Activated gamma-delta T cell treated with Interleukin-2 at 50 U/mL for 16 hours (primary cell): ENCODE results near the gene GRID1.
"Not testable (repeated sequence)": the region's sequence is repeated elsewhere in the genome, so short reads cannot be mapped to it uniquely, and the experiment has no call there.

ENCODE experiments used
- DNase-seq: peaks from one replicate; pipeline ENCODE4 v3.0.0-alpha.2; 2020

The GRID1 gene

DNA sequence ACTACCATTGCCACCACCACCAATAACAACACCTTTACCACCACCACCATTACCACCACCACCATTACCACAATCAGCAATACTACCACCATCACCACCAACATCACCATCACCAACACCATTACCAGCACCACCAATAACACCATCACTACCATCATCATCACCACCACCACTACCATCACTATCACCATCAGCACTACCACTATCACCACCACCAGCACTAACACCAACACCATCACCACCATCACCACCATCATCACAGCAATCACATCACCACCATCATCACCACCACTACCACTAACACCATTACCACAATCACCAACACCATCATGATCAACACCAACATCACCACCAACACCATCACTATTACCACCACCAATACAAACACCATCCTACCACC lies 249.5 kb downstream of the GRID1 start:
- no peak for DNase-seq

DNA sequence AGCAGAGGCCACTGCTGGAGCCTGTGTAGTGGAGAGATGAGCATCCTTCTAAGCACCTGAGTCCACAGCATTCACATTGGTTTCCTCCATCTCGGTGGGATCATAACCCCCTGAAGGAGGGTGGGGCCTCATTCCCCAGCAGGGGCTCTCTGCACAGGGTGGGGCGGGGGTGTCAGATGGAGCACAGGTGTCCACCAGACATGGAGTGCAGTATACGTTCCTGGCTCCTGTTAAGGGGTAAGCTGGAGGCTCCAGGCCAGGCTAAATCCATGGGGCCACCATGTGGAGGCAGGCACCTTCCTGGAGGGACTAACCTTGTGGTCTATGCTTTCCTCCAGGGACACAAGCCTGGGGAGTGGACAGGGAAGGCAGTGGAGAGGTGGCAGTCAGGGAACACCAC lies 252.6 kb downstream of the GRID1 start:
- no peak for DNase-seq

DNA sequence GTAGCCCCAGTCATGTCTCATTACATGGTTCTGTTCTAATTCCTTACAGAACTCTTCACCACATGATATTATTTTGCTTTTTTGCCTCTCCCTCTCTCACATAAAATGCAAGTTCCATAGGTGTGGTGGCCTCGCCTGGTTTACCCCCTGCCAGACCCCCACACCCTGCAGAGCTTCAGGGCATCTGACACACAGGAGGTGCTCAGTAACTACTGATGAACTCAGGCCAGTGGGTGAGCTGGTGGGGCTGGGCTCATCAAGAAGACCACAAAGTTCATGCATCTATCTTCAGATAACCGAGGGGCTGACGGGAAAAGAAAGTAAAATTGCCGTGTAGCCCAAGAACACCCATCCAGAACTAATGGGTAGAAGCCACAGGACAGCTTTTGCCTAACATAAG lies 253.1 kb downstream of the GRID1 start:
- no peak for DNase-seq

DNA sequence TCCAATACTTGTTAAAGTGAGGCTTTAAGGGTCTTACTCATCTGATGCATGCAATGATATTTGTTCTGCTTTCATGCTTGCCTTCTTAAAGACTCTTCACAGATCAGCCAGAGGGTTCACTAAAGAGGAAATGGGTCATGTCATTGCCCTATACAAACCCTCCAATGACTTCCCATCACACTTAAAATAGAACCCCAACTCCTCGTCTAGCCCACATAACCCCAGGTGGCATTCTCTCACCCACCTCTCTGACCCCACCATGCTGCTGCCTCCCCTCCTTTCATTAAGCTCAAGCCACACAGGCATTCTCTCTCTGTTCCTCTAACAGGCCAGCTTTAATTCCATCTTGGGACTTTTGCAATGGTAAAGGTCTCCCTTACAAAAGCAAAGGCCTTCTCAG lies 253.6 kb downstream of the GRID1 start:
- DNase-seq = no peak

DNA sequence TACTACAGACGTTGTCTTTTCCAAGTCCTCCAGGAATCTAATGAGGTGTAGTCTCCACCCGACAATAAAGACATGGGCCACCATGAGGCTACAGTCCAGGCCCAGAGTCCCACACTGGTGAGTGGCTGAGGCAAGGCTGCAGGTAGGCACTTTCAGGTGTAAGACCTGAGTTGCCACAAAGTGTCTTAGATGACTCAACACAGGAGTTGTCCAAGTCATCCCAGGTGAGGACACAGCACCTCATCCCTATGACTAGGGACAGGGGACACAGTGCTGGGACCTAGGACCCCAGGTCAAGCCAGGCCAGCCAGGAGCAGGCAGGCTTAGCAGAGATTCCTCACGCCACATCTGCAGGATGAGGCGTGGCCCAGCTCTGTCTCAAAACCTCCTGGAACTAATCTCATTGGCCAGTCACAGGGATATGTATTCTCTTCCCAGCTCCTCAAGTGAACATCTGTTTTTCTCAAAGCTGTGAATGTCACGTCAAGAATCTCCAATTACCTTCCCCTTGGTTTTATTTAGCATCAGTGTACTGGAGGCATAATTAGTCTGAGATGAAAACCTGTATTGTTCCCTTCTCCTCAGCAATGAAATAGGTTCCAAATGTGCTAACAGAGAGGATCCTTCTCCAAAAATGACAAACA lies 254.6 kb downstream of the GRID1 start:
- no peak for DNase-seq

DNA sequence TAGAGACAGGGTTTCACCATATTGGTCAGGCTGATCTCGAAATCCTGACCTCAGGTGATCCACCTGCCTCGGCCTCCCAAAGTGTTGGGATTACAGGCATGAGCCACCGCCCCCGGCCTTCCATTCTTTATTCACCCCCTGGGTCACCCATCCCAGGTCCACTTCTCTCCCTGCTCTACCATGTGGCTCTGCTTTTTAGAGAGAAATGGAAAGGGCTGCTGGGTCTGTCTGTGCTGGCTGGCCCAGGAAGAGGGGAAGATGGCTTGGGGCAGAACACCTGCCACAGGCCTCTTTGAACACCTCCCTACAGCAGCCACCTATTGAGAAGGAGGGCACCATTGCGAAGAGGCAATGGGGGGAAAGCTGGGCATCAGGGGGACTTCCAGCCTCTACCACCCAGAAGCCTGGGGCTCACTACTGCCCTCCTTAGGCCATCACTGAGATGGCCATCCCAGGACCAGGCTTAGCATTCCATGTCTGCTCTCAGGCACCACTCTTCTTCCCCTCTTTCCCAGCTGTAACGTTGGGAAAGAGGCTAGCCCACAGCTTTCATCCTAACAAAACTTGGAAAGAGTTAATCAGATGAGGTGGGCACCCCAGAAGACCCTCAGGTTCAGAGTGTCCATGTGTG lies 256.3 kb downstream of the GRID1 start:
- DNase-seq = no peak

DNA sequence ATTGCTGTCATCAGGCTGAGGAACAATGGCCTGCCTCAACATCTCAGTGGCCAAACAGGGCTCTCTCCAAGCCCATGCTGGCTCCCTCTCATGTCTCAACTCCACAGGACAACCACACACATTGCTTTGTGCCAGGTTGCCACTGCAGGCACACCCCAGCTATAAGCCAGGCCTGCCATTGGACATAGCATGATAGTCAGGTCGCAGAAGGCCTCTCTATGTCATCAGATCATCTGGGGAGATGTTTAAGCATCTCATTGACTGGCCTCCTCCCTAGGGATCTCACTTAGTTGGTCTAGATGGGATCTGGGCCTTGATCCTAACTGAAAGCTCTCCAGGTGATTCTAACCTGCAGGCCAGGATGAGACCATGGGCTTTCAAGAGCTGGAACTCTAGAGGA lies 257.2 kb downstream of the GRID1 start:
- no peak for DNase-seq

DNA sequence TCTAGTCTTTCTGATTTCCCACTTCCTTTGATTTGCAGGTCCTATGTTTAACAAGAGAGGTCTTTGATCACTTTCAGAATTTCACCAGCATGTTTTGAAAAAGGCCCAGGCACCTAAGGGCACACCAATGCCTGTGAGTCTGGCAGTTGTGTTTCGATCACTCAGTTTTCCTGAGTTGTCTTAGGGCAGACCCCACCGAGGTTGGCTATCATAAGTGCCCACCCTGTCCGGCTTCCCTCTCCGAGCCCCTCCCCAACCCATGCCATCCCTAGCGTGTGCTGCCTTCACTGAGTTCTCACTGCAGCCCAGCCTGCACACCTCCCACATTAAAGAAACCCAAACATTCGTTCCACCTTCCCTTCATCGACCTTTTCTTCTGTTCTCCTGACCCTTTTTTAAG lies 257.9 kb downstream of the GRID1 start:
- DNase-seq = no peak

DNA sequence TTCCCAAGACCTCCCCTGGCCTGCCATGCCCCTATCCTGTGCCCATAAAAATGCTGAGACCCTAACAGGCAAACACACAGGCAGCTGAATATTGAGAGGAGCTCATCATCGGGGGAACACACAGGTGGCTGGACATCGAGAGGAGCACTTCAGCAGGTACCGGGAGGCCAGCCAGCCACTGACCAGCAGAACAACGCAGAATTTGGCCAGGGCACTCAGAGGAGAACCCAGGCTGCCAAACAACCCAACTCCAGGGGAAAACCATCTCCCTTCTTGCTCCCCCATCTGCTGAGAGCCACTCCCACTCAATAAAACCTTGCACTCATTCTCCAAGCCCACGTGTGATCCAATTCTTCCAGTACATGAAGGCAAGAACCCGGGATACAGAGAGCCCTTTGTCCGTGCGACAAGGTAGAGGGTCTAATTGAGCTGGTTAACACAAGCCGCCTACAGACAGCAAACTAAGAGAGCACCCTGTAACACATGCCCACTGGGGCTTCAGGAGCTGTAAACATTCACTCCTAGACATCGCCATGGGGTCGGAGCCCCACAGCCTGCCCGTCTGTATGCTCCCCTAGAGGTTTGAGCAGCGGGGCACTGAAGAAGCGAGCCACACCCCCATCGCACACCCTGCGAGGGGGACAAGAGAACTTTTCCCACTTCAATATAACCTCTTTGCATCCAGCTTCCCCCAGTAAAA lies 258.8 kb downstream of the GRID1 start:
- not testable (repeated sequence) for DNase-seq

DNA sequence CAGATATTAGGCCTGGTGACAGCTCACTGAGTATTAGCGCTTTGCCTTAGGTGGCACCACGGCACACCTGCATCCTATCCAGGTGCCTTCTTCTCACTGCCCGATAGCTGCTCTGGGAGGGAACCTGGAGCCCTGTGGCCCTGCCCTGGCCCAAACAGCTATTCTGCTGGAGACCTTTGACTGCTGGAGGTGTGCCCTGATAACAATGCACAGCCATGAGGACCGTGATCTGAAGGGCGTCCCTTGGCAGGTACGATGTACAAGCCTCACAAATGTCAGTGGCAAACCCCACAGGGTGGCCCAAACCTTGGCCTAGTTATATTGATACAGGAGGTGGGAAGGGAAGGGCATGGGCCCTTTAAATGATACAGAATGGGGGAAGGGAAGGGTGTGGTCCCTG lies 259.5 kb downstream of the GRID1 start:
- no peak for DNase-seq

DNA sequence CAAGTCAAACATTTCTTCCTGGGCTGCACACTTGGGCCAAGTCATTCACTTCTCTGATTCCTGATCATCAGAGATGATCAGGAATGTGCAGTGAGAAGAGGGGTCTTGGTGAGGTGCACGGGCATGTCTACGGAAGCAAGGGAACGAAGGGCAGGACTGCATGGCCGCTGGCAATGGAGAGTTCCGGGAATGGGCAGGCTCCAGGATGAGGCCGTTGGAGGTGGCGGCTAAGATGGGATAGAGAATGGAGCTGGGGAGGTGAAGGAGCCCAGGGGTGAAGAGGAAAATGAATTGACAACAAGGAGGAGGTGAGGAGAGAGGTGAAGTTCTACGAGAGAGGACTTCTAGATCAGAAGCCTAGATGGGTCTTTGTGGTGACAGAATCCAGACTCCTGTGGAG lies 260.0 kb downstream of the GRID1 start:
- DNase-seq = no peak

DNA sequence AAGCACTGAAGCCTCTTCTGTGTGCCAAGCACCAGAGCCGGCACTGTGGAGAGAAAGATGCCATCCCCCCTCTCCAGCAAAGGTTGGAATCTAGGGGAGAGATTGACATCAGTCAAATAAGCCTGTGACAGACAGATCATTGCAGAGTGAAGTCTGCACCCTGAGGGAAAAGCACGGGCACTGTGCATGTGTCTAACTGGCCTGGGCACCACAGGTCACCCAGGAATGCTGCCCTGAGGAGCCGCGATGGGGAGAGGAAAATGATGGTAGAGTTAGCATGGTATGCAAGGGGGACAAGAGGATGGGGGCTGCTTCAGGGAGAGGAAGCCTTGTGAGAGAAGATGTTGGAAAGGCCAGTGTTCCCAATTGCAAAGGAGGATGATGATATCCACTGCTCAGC lies 261.0 kb downstream of the GRID1 start:
- DNase-seq = no peak

DNA sequence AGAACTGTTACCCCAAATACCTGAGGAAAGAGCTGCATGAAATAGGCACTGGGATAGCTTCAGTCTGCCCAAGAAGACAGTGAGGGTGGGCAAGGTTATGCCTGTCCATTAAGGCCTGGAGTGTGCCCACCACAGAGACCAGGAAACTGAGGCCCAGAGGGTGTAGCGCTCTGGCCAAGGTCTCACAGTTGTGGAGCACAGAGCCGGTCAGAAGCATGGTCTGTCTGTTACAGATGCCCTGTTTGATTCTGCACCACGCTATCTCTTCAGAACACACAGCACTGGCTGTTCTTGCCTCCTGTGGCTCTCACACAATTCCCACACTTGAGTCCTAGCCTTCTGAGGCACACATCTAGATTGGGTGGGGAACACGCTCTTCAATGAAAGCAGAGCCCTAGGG lies 261.4 kb downstream of the GRID1 start:
- DNase-seq = no peak

DNA sequence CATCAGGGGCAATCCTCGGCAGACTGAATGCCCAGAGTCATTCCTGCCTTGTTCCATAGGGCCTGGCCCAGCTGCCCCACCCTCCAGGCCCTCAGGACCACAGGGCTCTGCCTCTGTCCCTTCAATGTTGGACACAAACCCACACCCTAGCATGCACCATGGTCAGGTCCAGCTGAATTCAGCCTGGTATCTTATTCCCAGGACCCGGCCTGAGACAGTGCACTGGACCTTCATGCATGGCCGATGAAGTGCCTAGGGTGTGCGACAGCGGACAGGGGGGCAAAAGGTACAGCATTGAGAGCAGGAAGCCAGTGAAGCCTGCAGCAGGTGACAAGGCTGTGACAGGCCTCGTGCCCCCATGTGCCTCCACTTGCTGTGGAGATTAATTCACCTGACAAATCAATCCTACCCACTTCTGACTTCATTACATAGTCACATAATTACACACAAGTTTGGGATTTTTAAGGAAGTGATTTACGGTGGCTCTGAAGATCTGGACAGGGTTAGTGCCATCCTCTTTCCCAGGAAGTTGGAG lies 261.9 kb downstream of the GRID1 start:
- no peak for DNase-seq

DNA sequence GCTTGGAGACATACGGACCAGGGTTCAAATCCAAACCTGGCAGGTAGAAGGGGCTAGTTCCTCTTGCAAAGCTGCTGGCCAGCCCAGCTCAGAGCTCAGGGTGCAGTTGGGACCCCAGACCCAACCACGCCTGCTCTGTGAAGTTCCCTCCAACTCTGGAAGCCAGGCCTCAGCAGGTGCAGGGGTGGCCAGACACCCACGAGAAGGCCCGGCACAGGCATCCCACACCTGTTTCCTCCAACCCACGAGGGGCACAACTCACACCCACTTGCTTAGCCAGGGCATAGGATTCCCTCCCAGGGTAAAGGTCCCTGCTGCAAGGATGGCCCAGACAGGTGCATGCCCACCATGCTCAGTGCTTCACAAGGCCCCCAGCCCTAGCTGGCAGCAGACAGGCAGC lies 262.4 kb downstream of the GRID1 start:
- no peak for DNase-seq

DNA sequence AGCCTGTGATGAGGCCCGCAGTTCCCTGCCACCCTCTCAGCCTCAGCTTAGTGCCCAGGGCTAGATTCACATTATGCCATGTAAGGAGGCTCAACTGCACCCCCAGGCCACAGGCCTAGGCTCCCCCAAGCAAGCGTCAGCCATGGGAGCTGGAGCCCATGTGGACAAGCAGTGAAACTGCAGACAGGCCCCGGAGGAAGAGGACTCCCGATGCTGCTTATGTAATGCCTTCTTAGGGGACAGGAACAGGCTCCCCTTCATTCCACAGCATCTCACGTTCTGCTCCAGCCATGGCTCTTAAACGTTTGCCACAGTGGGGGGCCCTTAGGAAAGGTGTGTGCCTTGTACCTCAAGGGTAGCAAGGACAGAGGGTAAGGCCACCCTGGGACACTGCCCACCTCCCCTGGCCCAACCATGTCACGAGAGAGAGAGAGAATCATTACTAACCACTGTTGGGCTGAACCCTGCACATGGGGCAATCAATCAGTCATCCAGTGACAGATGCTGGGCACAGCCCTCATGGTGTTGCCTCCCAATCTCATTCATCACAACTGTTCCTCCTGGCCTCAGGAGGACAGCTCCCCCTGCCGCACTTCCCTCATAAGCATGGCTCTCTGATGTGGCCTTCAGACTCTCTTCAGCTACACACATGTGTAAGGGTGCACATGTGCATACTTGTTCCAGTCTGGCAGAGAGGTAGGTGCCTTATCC lies 263.0 kb downstream of the GRID1 start:
- DNase-seq = no peak

DNA sequence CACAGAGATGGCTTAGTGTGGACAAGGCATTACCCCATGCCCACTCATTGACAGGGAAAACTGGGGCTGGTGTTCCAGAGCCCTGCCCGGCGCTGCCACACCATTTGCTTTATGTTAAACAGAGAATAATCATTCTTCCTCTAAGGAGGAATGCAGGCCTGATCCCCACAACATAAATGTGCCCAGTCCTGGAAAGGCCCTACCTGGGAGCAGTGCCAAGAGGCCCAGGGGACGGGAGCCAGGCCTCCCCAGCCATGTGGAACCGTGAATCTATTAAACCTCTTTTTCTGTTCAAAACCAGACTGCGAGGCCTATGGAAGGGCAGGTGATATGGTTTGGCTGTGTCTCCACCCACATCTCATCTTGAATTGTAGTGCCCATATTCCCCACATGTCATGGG lies 264.1 kb downstream of the GRID1 start:
- no peak for DNase-seq

DNA sequence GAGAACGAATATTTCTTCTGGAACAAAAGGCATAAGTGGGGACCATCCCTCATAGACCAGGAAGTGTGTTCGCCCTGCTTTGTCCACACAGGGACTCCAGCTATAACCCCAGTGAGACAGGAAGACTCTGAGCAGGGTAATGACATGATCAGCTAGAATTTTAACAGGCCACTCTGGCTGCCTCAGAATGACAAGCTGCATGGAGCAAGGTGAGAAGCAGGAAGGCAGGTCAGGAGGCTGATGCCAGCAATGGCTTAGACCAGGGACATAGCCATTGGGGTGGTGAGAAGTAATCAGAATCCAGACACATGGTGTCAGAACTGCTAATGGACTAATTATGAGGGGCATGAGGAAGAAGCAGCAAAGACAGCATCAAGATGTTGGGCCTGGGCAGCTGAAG lies 264.6 kb downstream of the GRID1 start:
- DNase-seq = no peak

DNA sequence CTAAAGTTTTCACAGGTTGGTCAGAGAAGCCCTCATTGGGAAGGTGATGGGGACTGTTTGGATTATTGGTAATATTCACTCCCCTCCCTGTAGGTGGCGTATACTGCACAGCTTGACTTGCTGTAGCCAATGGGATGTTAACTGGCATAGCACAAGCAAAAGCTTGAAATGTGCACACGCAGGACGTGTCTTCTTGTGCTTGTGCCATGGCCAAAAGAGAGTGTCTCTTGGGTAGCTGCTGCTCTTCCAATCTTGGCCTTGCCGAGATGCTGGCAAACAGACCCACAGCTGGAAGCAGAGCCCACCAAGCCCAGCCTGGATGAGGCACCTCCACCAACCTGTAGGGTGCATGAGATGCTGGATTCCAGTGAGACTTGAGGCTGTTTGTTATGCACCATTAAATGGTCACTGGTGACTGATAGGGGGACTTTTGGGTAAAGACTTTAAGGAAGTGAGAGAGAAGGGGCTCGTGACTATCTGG lies 266.0 kb downstream of the GRID1 start:
- DNase-seq = no peak

DNA sequence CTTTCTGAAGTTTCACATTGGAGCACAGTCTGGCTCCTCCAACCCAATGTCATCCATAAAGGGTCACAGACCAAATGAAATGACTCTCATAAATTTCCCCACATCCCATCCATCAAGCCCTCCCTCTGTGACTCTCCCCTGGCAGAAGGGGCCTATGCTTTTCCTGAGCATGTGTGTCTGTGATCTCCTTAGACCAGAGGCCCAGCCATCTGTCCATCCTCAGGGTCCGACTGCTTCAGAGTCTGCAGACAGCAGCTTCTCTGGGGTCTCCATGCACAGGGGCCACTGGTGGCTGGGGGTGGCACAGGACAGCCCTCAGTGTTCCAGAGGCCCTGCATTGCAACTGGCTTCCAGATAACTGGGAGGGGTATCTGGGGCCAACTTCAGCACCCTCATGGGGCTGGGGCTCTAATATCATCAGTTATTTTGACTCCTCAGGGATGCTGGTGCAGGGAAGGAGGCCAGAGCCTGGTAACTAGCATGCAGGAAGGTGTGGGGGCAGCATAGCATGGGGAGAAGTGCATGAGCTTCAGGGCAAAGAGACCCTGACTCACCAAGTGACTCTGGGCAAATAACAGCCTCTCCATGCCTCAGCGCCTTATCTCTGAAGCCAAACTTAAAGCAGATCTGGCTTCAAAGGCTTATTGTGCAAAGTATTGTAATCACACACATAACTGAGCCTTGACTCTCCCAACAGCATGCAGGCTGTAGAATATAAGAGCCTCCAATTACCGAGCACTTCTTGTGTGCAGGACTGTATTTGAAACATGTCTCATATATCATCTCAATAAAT lies 266.9 kb downstream of the GRID1 start:
- DNase-seq = no peak

DNA sequence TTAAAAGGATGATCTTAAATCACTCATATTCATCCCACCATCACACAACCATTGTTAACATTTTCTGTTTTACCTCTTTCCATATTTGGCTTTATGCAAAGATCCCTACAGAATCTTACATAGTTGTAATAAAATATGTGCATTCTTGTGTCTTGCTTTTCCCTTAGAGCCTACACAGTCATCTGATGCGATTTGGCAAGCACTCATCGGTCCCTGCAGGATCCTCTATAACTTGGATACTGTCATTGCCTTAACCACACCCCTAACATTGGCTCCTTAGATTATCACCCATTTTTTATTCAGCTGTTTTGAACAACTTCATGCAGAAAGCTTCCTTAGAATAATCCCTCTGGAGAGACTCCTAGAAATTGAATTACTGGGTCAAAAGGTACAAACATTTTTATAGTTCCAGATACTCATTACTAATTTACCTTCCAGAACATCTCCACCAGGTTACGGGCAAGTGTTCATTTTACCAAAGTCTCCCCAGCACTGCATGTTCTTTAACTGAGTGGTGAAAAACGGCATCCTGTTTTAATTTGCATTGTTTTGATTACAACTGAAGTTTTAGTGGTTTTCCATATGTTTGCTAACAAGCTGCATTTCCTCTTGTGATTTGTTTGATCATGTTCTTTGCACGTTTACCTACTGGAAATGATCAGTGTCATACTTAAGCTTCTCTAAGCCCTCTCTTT lies 268.3 kb downstream of the GRID1 start:
- DNase-seq = no peak

DNA sequence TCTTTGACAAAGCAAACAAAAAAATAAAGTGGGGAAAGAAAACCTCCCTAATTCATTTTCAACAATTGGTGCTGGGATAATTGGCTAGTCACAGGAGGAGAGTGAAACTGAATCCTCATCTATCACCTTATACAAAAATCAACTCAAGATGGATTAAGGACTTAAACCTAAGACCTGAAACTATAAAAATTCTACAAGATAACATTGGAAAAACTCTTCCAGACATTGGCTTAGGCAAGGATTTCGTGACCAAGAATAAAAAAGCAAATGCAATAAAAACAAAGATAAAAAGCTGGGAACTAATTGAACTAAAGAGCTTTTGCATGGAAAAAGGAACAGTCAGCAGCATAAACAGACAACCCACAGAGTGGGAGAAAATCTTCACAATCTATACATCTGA lies 271.5 kb downstream of the GRID1 start:
- not testable (repeated sequence) for DNase-seq
